Activated T-helper 17 cell treated with anti-CD3 and anti-CD28 coated beads, Interleukin-2, amount 50 U/mL, for 72 hours (primary cell): ENCODE results near the gene HSPA12A. TPM values are rescaled to one million over a fixed set of nuclear protein-coding genes. Genes with fewer than 3 reads are reported as not detected.
"Not testable (repeated sequence)": the region's sequence is repeated elsewhere in the genome, so short reads cannot be mapped to it uniquely, and the experiment has no call there.

Experiments
- ATAC-seq: fragments of 150-1000 bp; cut with Tn5 transposase; replicated peaks from 2 replicates; pipeline ENCODE4 v1.10.0; 2021; ENCODE audit warnings: mild to moderate bottlenecking, moderate library complexity
- H3K27ac Mint-ChIP-seq: one replicate; pipeline ENCODE4 v1.8.0; 2022; ENCODE audit warnings: mixed read lengths
- H3K27me3 Mint-ChIP-seq: one replicate; pipeline ENCODE4 v1.8.0; 2022; ENCODE audit warnings: mixed read lengths
- H3K36me3 Mint-ChIP-seq: one replicate; pipeline ENCODE4 v1.8.0; 2022; ENCODE audit warnings: low read depth, mild to moderate bottlenecking, mixed read lengths
- H3K4me1 Mint-ChIP-seq: one replicate; pipeline ENCODE4 v1.8.0; 2022; ENCODE audit warnings: mixed read lengths
- H3K4me3 Mint-ChIP-seq: one replicate; pipeline ENCODE4 v1.8.0; 2022; ENCODE audit warnings: mild to moderate bottlenecking, mixed read lengths
- H3K9me3 Mint-ChIP-seq: one replicate; pipeline ENCODE4 v1.8.0; 2022; ENCODE audit warnings: mixed read lengths
- total RNA-seq, 2 donors: library from RNA; stranded (reverse); gene quantifications; one replicate each; pipeline ENCODE4 v1.2.3, GENCODE V29; 2022

Gene HSPA12A
- total RNA-seq, 2 donors from 2014 or later, result 0.22 to 1.1 TPM

DNA sequence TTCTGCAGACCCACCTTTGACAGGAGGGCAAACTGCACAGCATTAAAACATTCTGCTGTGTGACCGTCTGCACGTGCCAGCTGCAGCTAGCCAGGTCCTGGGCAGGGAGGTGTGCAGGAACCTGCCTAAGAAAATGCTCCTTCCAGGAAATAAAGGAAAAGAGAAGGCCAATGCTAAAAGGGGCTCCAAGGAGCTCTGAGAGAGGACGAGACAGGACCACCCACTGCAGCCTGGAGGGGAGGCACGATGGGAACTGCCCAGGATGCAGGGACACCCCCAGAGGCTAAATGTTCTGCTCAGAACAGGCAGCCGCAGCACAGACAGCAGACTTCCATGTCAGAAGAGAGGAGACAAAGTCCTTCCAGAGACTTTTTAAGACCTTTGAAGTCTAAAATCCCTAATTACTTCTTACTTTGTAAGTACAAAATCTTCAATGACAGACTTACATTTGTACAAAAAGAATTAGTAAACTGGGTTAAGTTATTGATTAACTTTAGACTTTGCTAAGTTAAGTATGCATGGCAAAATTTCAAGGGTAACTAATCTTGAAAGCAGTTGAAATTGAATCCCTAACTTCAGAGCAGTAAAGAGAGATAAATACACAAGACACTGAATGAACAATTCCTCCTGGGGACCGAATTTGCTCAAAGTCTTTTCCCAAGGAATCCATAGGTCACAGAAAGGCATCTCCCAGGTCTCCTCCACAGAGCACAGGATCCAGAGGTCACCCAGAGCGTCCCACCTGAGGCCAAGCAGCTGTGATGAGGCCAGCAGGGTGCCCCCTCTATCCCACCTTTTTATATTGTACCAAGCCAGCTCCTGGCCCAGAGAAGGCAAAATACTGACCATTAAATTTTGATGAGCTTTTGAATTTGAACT, 21.5 kb downstream of the HSPA12A start:
- no peak for ATAC-seq
- peaks cover 57% of the 10 kb centered on the region for H3K27me3 Mint-ChIP-seq

DNA sequence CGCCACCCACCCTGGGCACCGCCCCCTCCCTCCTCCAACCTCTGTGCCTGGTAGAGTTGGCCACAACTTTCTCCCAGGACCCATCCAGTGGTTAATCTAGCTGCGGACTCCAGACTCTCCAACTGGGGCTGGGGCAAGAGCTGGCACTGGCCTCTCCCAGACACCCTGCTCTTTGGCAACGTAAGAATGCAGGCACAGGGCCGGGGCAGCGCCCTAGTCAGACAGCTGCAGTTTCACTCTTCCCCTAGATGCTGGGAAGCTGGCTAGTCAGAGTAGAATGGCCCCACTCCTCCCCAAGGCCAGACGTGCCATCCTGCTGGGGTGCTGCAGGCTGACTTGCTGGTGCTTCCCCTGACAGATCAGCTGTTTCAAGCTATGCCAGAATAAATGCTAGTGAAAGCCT, 22.1 kb downstream of the HSPA12A start:
- no peak overlapping the region for H3K27ac Mint-ChIP-seq
- peaks cover 17% of the 10 kb centered on the region for H3K4me1 Mint-ChIP-seq
- H3K27me3 Mint-ChIP-seq, result peaks cover 55% of the 10 kb centered on the region

More for the DNA sequence above, 21.5 kb downstream of the HSPA12A start:
- Mint-ChIP-seq H3K27ac (no peak overlapping the region), H3K9me3 (no peaks in the 10 kb centered on the region), H3K4me3 (no peak overlapping the region), H3K4me1 (peaks cover 18% of the 10 kb centered on the region), H3K36me3 (no peaks in the 10 kb centered on the region)

DNA sequence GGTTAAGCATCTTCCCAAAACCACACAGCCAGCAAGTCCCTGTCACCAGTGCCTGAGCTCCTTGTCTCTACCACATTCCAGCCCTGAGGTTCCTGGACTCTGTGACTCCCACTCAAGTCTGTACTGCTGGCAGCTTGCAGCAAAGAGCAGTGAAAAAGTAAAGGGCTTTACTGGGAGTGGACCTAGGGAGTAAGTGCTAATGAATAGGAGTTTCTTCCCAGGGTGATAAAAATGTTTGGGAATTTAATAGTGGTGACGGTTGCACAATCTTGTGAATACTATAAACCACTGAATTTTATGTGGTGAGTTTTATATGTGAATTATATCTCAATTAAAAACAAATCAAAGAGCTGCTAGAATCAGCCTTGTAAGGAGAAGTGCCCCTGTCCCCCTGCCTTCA, 22.6 kb downstream of the HSPA12A start:
- no peaks in the 10 kb centered on the region for H3K36me3 Mint-ChIP-seq
- H3K27me3 Mint-ChIP-seq, result peaks cover 54% of the 10 kb centered on the region
- H3K4me1 Mint-ChIP-seq, result peaks cover 14% of the 10 kb centered on the region
- H3K27ac Mint-ChIP-seq, result no peak overlapping the region
- ATAC-seq, result no peak
- no peak overlapping the region for H3K4me3 Mint-ChIP-seq
- no peaks in the 10 kb centered on the region for H3K9me3 Mint-ChIP-seq

More for the DNA sequence above, 22.1 kb downstream of the HSPA12A start:
- ATAC-seq, result no peak
- no peaks in the 10 kb centered on the region for H3K36me3 Mint-ChIP-seq
- no peaks in the 10 kb centered on the region for H3K9me3 Mint-ChIP-seq
- H3K4me3 Mint-ChIP-seq, result no peak overlapping the region

DNA sequence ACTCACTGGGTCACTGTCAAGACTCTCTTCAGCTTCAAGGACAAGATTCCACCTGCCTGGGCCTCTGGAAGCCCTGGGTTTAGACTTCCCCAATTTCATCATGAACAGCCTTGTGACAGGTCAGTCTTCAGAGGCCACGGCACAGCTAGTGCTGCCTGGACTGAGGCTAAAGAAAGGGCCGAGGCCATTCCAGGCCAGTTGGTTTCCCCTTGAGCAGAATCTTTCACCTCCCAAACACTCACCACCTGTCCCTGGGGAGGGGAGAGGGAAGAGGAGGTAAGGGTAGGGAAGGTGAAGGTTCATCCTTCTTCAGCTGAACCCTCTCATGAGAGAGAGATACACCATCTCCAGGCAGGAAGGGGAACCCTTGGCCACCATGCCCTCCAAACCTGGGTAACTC, 24.3 kb downstream of the HSPA12A start:
- Mint-ChIP-seq H3K27me3 (peaks cover 63% of the 10 kb centered on the region), H3K36me3 (no peaks in the 10 kb centered on the region), H3K4me1 (peaks cover 4% of the 10 kb centered on the region), H3K9me3 (no peaks in the 10 kb centered on the region), H3K27ac (no peak overlapping the region), H3K4me3 (no peak overlapping the region)
- no peak for ATAC-seq

DNA sequence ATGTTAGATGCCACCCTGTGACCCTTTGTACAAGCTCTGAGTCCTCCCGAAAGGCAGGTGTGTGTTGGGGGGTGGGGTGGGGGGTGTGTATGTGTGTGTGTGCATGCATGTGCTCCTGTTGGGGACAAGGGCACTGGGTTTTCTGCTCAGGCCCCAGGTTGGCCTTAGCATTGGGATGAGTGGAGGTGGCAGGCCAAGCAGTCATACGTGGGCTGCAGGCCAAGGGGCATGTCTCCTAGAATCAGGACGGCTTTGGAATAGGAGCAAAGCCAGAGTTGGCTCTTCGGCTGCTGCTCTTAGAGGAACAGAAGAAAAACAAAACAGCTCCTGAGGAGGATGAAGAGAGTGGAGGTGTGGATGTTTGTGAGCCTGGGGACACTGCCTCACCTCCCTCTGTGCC, 26.0 kb downstream of the HSPA12A start:
- Mint-ChIP-seq H3K27ac (no peak overlapping the region), H3K36me3 (no peaks in the 10 kb centered on the region), H3K4me3 (no peak overlapping the region), H3K9me3 (no peaks in the 10 kb centered on the region), H3K4me1 (no peaks in the 10 kb centered on the region), H3K27me3 (peaks cover 50% of the 10 kb centered on the region)
- ATAC-seq, result no peak

DNA sequence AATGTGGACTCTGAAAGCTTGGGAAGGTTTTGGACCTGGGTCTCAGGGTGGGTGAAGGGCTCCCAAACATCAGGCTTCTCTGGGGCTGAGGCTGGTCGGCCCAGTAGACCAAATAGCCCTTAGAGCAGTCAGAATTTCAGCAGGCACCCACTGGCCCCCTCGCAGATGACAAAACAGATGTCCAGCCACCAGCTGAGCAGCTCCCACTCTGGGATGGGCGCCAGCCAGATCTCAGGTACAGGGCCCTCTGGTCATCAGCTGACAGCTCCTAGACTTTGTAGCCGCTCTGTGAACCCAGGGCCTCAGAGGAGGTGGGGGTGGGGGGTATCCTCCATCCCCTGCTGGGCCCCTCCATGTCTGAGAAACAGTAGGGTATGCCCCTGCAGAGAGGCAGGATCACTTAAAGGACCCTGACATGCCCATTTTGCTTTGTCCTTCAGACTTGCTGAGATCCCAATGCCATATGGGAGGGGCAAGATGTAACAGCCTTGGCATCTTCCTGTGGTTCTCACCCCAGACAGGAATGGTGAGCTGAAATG, 26.5 kb downstream of the HSPA12A start:
- Mint-ChIP-seq H3K27ac (no peak overlapping the region), H3K9me3 (no peaks in the 10 kb centered on the region), H3K4me3 (no peak overlapping the region), H3K4me1 (no peaks in the 10 kb centered on the region), H3K27me3 (peaks cover 49% of the 10 kb centered on the region), H3K36me3 (no peaks in the 10 kb centered on the region)
- no peak for ATAC-seq

DNA sequence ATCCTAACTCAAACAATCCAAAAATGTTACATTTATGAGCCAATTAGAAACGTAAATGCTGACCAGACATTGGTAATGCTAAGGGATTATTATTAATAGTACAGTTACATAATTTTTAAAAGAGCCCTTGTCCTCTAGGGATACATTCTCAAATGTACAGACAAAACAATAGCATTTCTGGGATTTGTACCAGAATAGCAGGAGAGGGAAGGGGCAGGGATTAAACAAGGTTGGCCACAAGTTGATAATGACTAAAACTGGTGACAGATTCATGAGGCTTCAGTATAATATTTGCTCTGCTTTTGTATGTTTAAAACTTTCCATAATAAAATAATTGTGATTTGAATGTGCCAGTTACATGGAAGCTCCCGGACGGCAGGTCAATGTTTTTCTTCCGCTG, 27.0 kb downstream of the HSPA12A start:
- H3K27me3 Mint-ChIP-seq, result peaks cover 46% of the 10 kb centered on the region
- no peaks in the 10 kb centered on the region for H3K4me1 Mint-ChIP-seq
- no peak overlapping the region for H3K4me3 Mint-ChIP-seq
- H3K9me3 Mint-ChIP-seq, result no peaks in the 10 kb centered on the region
- H3K27ac Mint-ChIP-seq, result no peak overlapping the region
- no peaks in the 10 kb centered on the region for H3K36me3 Mint-ChIP-seq
- ATAC-seq, result no peak

DNA sequence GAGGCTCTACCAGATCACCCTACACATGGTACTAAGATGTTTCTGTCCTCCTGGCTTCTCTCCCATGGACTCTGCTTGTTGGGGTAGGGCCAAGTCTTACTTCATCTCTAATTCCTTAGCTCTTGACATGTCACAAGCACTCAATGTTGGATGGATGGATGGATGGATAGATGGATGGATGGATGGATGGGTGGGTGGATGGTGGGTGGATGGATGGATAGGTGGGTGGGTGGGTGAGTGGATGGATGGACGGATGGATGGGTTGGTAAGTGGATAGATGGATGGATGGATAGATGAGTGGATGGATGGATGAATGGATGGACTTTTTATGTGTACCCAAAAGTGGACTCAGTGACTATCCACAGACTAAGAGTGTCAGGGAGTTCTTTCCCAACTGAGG, 28.5 kb downstream of the HSPA12A start:
- Mint-ChIP-seq H3K4me3 (no peak overlapping the region), H3K27me3 (peaks cover 50% of the 10 kb centered on the region), H3K36me3 (no peaks in the 10 kb centered on the region), H3K27ac (no peak overlapping the region), H3K4me1 (no peaks in the 10 kb centered on the region), H3K9me3 (no peaks in the 10 kb centered on the region)
- no peak for ATAC-seq

DNA sequence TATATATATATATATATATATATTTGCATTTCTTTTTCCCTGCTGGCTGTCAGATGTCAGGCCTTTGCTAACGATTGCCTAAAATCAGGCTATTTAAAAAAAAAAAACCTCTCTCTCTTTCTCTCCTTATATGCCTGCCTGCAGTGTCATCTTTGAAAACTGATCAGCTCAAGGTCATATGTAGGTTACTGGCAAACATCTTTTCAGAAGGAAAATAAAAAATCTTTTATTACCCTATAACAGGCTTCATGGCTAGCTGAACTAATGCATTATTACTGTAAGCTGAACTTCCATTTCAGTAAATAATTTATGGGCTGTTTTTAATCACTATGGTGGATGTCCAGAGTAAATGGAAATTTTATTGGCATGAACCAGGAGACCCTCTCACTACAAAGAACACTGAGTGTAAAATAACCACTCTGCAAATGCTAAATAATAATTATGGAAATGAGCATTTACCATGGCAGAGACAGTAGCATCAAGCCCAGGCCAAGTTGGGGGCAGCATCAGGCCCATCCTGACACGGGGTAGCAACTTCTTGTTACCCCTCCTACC, 29.3 kb downstream of the HSPA12A start:
- no peaks in the 10 kb centered on the region for H3K36me3 Mint-ChIP-seq
- no peak for ATAC-seq
- H3K4me3 Mint-ChIP-seq, result no peak overlapping the region
- no peaks in the 10 kb centered on the region for H3K4me1 Mint-ChIP-seq
- no peaks in the 10 kb centered on the region for H3K9me3 Mint-ChIP-seq
- no peak overlapping the region for H3K27ac Mint-ChIP-seq
- H3K27me3 Mint-ChIP-seq, result peaks cover 49% of the 10 kb centered on the region

DNA sequence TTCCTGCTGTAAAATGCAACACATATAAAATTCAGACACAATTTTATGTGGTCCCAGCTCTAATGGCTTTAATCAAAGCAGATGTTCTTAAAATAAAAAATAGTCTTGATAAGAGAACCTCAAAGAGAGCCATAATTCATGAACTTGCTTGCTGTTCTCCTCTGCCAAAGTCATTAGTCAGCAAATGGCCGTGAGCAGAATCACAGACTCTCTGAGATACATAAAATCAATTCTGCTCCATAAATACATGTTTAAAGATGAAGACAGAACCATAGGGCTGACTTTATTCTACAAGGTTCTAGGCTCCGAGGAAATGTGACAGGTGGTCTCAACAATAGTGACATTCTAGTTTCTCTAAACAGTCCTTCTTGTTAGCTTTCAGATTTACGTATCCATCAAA, 29.8 kb downstream of the HSPA12A start:
- Mint-ChIP-seq H3K4me3 (no peak overlapping the region), H3K36me3 (no peaks in the 10 kb centered on the region), H3K27me3 (peaks cover 45% of the 10 kb centered on the region), H3K9me3 (no peaks in the 10 kb centered on the region), H3K27ac (no peak overlapping the region), H3K4me1 (no peaks in the 10 kb centered on the region)
- no peak for ATAC-seq

DNA sequence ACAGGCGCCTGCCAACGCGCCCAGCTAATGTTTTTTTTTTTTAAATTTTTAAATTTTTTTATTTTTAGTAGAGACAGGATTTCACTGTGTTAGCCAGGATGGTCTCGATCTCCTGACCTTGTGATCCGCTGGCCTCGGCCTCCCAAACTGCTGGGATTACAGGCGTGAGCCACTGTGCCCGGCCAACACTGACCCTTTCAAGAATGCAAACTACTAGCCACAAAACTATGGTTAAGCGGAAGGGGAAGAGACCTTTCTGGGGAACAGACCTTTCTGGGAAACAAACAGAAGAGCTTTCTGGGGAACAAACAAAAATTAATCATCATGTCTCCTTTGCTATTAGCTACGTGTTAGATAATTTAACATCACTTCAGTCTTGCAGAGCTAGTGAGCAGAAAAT, 30.6 kb downstream of the HSPA12A start:
- not testable (repeated sequence) for H3K4me1 Mint-ChIP-seq, H3K4me3 Mint-ChIP-seq, H3K27ac Mint-ChIP-seq, ATAC-seq, H3K9me3 Mint-ChIP-seq, H3K36me3 Mint-ChIP-seq
- H3K27me3 Mint-ChIP-seq, result peaks cover 42% of the 10 kb centered on the region

DNA sequence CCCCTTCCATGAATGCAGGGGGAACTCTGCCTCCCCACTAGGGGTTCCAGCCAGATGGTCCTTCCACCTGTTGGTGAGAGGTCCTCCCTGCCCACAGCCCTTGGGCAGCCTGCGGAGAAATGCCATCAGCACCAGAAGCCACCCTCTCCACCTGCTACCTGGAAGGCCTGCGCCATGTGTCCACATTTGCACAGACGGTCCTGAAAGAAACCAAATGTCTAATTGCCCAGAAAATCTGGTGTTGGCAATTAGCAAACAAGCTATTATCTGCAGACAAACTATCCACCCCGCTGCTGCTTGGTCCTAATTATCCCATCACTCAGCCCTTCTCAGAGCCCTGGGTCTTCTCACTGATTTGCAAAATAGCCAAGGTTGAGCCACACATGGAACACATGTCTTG, 32.3 kb downstream of the HSPA12A start:
- Mint-ChIP-seq H3K36me3 (no peaks in the 10 kb centered on the region), H3K27ac (no peak overlapping the region), H3K4me3 (no peak overlapping the region), H3K9me3 (no peaks in the 10 kb centered on the region), H3K27me3 (peaks cover 38% of the 10 kb centered on the region), H3K4me1 (no peaks in the 10 kb centered on the region)
- ATAC-seq, result no peak

DNA sequence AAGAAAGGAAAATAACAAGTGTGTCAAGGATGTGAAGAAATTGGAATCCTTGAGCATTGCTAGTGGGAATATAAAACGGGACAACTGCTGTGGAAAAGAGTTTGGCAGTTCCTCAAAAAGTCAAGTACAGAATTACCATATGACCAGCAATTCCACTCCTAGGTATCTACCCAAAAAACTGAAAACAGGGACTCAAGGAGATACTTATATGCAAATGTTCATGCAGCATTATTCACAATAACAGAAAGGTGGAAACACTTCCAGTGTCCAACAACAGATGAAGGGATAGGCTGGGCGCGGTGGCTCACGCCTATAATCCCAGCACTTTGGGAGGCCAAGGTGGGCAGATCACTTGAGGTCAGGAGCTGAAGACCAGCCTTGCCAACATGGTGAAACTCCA, 33.5 kb downstream of the HSPA12A start:
- no peaks in the 10 kb centered on the region for H3K9me3 Mint-ChIP-seq
- no peak for ATAC-seq
- H3K27me3 Mint-ChIP-seq, result peaks cover 29% of the 10 kb centered on the region
- no peaks in the 10 kb centered on the region for H3K4me1 Mint-ChIP-seq
- no peak overlapping the region for H3K4me3 Mint-ChIP-seq
- H3K27ac Mint-ChIP-seq, result no peak overlapping the region
- no peaks in the 10 kb centered on the region for H3K36me3 Mint-ChIP-seq

DNA sequence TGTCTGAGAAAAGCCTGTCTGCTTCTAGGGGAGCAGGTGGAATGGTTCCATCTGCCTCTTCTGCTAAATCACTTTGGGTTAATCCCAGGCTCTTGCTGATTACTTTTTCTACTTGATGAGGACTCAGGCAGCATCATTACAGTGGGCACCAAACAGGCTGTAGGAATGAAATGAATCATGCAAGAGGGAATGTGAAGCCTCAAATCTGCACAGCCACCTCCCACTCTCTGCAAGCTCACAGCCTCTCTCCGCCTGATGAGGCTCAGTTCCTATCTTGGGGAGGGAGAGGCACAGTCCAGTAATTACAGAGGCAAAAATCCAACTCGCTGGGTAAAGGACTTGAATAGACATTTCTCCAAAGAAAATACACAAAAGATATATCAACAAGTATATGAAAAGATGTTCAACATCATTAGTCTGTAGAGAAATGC, 34.0 kb downstream of the HSPA12A start:
- ATAC-seq, result no peak
- Mint-ChIP-seq H3K27me3 (peaks cover 25% of the 10 kb centered on the region), H3K4me1 (no peaks in the 10 kb centered on the region), H3K9me3 (no peaks in the 10 kb centered on the region), H3K36me3 (no peaks in the 10 kb centered on the region), H3K27ac (no peak overlapping the region), H3K4me3 (no peak overlapping the region)

DNA sequence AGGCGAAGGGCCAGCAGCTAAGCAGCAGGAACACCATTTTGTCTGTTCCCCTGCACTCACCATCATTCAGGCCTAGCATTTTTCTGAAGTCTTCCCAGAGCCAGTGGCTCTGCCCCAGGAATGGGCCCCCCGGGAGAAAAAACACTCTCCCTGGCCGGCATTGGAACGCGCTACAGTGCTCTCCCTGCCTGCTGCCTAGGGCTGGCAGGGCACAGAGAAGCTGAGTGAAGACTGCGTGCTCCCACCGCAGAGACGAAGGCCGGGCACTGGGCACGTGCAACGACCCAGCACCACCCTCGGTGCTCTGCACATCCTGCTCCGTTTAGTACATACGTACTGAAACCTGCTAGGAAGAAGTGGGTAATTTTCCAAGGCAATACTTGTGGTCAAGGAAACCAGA, 34.4 kb downstream of the HSPA12A start:
- H3K36me3 Mint-ChIP-seq, result no peaks in the 10 kb centered on the region
- H3K4me3 Mint-ChIP-seq, result no peak overlapping the region
- H3K27me3 Mint-ChIP-seq, result peaks cover 25% of the 10 kb centered on the region
- ATAC-seq, result no peak
- no peak overlapping the region for H3K27ac Mint-ChIP-seq
- no peaks in the 10 kb centered on the region for H3K9me3 Mint-ChIP-seq
- H3K4me1 Mint-ChIP-seq, result no peaks in the 10 kb centered on the region
